Measurements from ENCODE around the gene FOXP2.

The FOXP2 gene

DNA sequence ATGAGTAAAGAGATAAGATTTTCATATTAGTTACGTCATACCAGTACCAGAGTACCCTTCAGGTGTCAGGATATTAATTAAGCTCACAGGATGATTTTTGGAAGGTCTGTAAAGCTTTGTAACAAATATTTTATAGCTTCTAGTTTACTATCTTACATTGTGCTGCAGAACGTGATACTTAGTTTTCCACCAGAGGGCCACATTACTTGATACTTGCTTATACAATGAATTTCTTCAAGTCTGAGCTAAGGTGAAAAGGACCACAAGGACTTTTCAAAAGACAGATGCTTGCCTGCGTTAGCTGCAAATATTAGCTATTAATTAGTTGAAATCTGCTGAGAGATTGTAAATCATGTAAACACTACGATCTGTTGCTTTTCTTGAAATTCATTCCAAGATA, 12.2 kb downstream of the FOXP2 start:
- H3K79me2 ChIP-seq (ENCODE audit: insufficient read depth, low read length): no peaks in the 10 kb centered on the region
- no peaks in the 10 kb centered on the region for H3K27me3 ChIP-seq (ENCODE audit: insufficient read depth, low read length, poor library complexity)
- no peak overlapping the region for H3K4me3 ChIP-seq (ENCODE audit: low read depth in 1 of 2, low read length in 2 of 2)
- no peaks in the 10 kb centered on the region for H3K9me3 ChIP-seq (ENCODE audit: insufficient read depth, low read length, severe bottlenecking)
- ATAC-seq (ENCODE audit: insufficient read depth, low read depth) (no peak), DNase-seq (no peak)
- TF ChIP-seq, protein P1, sequence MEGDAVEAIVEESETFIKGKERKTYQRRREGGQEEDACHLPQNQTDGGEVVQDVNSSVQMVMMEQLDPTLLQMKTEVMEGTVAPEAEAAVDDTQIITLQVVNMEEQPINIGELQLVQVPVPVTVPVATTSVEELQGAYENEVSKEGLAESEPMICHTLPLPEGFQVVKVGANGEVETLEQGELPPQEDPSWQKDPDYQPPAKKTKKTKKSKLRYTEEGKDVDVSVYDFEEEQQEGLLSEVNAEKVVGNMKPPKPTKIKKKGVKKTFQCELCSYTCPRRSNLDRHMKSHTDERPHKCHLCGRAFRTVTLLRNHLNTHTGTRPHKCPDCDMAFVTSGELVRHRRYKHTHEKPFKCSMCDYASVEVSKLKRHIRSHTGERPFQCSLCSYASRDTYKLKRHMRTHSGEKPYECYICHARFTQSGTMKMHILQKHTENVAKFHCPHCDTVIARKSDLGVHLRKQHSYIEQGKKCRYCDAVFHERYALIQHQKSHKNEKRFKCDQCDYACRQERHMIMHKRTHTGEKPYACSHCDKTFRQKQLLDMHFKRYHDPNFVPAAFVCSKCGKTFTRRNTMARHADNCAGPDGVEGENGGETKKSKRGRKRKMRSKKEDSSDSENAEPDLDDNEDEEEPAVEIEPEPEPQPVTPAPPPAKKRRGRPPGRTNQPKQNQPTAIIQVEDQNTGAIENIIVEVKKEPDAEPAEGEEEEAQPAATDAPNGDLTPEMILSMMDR (IDR thresholded peaks at IDR 0.05; ENCODE audit: borderline replicate concordance, extremely low read depth, low read length, poor library complexity, severe bottlenecking): peak; percentile 49
- no peak for TF ChIP-seq EZH2 (IDR thresholded peaks at IDR 0.05; ENCODE audit: borderline replicate concordance, low read depth, low read length, severe bottlenecking)
- no peak overlapping the region for H3K9ac ChIP-seq (ENCODE audit: low read depth, low read length)
- H3K4me2 ChIP-seq (ENCODE audit: insufficient read depth, low read length): no peak overlapping the region
- H3K4me1 ChIP-seq (ENCODE audit: insufficient read depth, low read length): no peaks in the 10 kb centered on the region
- H3K36me3 ChIP-seq (ENCODE audit: insufficient read depth, low read length): no peaks in the 10 kb centered on the region
- no peak overlapping the region for H2AFZ ChIP-seq (ENCODE audit: low read depth, low read length)
- H3K27ac ChIP-seq (ENCODE audit: low read length): no peak overlapping the region
- H4K20me1 ChIP-seq (ENCODE audit: insufficient read depth, low read length): no peaks in the 10 kb centered on the region

- Histone ChIP-seq H3K4me1 (ENCODE audit: insufficient read depth, low read length) (no peaks in the 10 kb centered on the region), H3K4me2 (ENCODE audit: insufficient read depth, low read length) (no peak overlapping the region), H3K79me2 (ENCODE audit: insufficient read depth, low read length) (no peaks in the 10 kb centered on the region), H3K27ac (ENCODE audit: low read length) (no peak overlapping the region), H3K9me3 (ENCODE audit: insufficient read depth, low read length, severe bottlenecking) (no peaks in the 10 kb centered on the region), H3K27me3 (ENCODE audit: insufficient read depth, low read length, poor library complexity) (no peaks in the 10 kb centered on the region), H3K4me3 (ENCODE audit: low read depth in 1 of 2, low read length in 2 of 2) (no peak overlapping the region), H3K9ac (ENCODE audit: low read depth, low read length) (no peak overlapping the region), H3K36me3 (ENCODE audit: insufficient read depth, low read length) (no peaks in the 10 kb centered on the region), H2AFZ (ENCODE audit: low read depth, low read length) (no peak overlapping the region), H4K20me1 (ENCODE audit: insufficient read depth, low read length) (no peaks in the 10 kb centered on the region)
- no peak for DNase-seq
- TF ChIP-seq EZH2 (IDR thresholded peaks at IDR 0.05; ENCODE audit: borderline replicate concordance, low read depth, low read length, severe bottlenecking): no peak
- TF ChIP-seq, protein P1 (IDR thresholded peaks at IDR 0.05; ENCODE audit: borderline replicate concordance, extremely low read depth, low read length, poor library complexity, severe bottlenecking): no peak
- ATAC-seq (ENCODE audit: insufficient read depth, low read depth): no peak
Observed at GRCh38 chr7:114428211-114428610, 13.6 kb downstream of the FOXP2 start.

- H3K4me1 ChIP-seq (ENCODE audit: insufficient read depth, low read length): no peaks in the 10 kb centered on the region
- no peak overlapping the region for H3K27ac ChIP-seq (ENCODE audit: low read length)
- no peak overlapping the region for H3K4me3 ChIP-seq (ENCODE audit: low read depth in 1 of 2, low read length in 2 of 2)
- H4K20me1 ChIP-seq (ENCODE audit: insufficient read depth, low read length): no peaks in the 10 kb centered on the region
- DNase-seq (no peak), ATAC-seq (ENCODE audit: insufficient read depth, low read depth) (no peak)
- H3K9me3 ChIP-seq (ENCODE audit: insufficient read depth, low read length, severe bottlenecking): no peaks in the 10 kb centered on the region
- no peak overlapping the region for H3K4me2 ChIP-seq (ENCODE audit: insufficient read depth, low read length)
- H3K27me3 ChIP-seq (ENCODE audit: insufficient read depth, low read length, poor library complexity): no peaks in the 10 kb centered on the region
- no peak overlapping the region for H2AFZ ChIP-seq (ENCODE audit: low read depth, low read length)
- TF ChIP-seq, protein P1 (IDR thresholded peaks at IDR 0.05; ENCODE audit: borderline replicate concordance, extremely low read depth, low read length, poor library complexity, severe bottlenecking): no peak
- TF ChIP-seq EZH2 (IDR thresholded peaks at IDR 0.05; ENCODE audit: borderline replicate concordance, low read depth, low read length, severe bottlenecking): no peak
- no peaks in the 10 kb centered on the region for H3K36me3 ChIP-seq (ENCODE audit: insufficient read depth, low read length)
- no peak overlapping the region for H3K9ac ChIP-seq (ENCODE audit: low read depth, low read length)
- no peaks in the 10 kb centered on the region for H3K79me2 ChIP-seq (ENCODE audit: insufficient read depth, low read length)
Observed at GRCh38 chr7:114431189-114431588, 16.6 kb downstream of the FOXP2 start.

DNA sequence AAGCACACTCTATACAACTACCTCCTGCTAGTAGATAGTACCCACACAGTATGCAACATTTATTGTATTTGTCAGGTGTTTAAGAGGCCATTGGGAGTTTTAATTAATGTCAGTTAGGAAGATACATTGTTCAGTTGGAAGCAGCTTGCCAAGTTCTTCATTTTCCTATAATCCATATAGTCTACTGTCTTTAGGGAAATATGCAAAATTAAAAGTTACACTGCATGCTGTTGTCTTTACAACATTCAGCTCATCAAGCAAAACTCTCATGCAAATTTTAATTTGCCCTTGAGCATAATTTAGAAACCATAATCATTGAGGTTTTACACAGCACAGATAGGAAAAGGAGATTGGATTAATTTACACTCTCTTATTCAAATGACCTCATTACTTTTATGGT, 17.4 kb downstream of the FOXP2 start:
- no peak overlapping the region for H3K27ac ChIP-seq (ENCODE audit: low read length)
- no peak overlapping the region for H3K4me2 ChIP-seq (ENCODE audit: insufficient read depth, low read length)
- H2AFZ ChIP-seq (ENCODE audit: low read depth, low read length): no peak overlapping the region
- no peaks in the 10 kb centered on the region for H3K36me3 ChIP-seq (ENCODE audit: insufficient read depth, low read length)
- no peaks in the 10 kb centered on the region for H3K79me2 ChIP-seq (ENCODE audit: insufficient read depth, low read length)
- no peaks in the 10 kb centered on the region for H3K9me3 ChIP-seq (ENCODE audit: insufficient read depth, low read length, severe bottlenecking)
- no peak overlapping the region for H3K4me3 ChIP-seq (ENCODE audit: low read depth in 1 of 2, low read length in 2 of 2)
- TF ChIP-seq, protein P1 (IDR thresholded peaks at IDR 0.05; ENCODE audit: borderline replicate concordance, extremely low read depth, low read length, poor library complexity, severe bottlenecking): no peak
- TF ChIP-seq EZH2 (IDR thresholded peaks at IDR 0.05; ENCODE audit: borderline replicate concordance, low read depth, low read length, severe bottlenecking): no peak
- no peaks in the 10 kb centered on the region for H4K20me1 ChIP-seq (ENCODE audit: insufficient read depth, low read length)
- no peaks in the 10 kb centered on the region for H3K27me3 ChIP-seq (ENCODE audit: insufficient read depth, low read length, poor library complexity)
- DNase-seq (no peak), ATAC-seq (ENCODE audit: insufficient read depth, low read depth) (no peak)
- no peaks in the 10 kb centered on the region for H3K4me1 ChIP-seq (ENCODE audit: insufficient read depth, low read length)
- no peak overlapping the region for H3K9ac ChIP-seq (ENCODE audit: low read depth, low read length)
